K562 (cell line): ENCODE results near the gene UBE2L3. TPM values are rescaled to one million over a fixed set of nuclear protein-coding genes. Genes with fewer than 3 reads are reported as not detected.

Source experiments
- BRCA1 ChIP-seq, 2 experiments: fragments of 450-650 bp in 1 of 2; sonication (generic) in 1 of 2; formaldehyde crosslinking in 1 of 2; IDR thresholded peaks; 2 replicates each; pipeline versions ENCODE4 v1.5.0 to v1.6.1; 2017 to 2020; ENCODE audit warnings: mild to moderate bottlenecking in 1 of 2, missing genetic modification reagents in 1 of 2
- CAMTA2 ChIP-seq: fragments of 250-450 bp; sonication (Bioruptor Pico); conservative IDR thresholded peaks from 2 replicates; pipeline ENCODE4 v1.5.1; 2022
- CC2D1A ChIP-seq: fragments of 450-650 bp; IDR thresholded peaks from 2 replicates; pipeline ENCODE4 v1.6.1; 2017; ENCODE audit warnings: mild to moderate bottlenecking
- CHD2 ChIP-seq: IDR thresholded peaks from 2 replicates; pipeline ENCODE4 v1.6.1; 2011; ENCODE audit warnings: low read depth, low read length
- HNRNPK ChIP-seq: fragments of 200-400 bp; formaldehyde crosslinking; IDR thresholded peaks from one replicate; pipeline ENCODE4 v1.6.1; 2018; ENCODE audit warnings: mild to moderate bottlenecking, low read depth, low read length; ENCODE audit not compliant: poor library complexity, severe bottlenecking
- RBM14 ChIP-seq: fragments of 200-400 bp; formaldehyde crosslinking; IDR thresholded peaks from 2 replicates; pipeline ENCODE4 v1.6.1; 2018; ENCODE audit warnings: low read depth, mild to moderate bottlenecking, low read length, moderate library complexity, borderline replicate concordance; ENCODE audit not compliant: insufficient read depth
- RBM15 ChIP-seq: fragments of 200-400 bp; formaldehyde crosslinking; IDR thresholded peaks from 2 replicates; pipeline ENCODE4 v1.6.1; 2018; ENCODE audit warnings: mild to moderate bottlenecking, low read length, moderate library complexity; ENCODE audit not compliant: insufficient read depth
- SRSF3 ChIP-seq: fragments of 200-400 bp; formaldehyde crosslinking; IDR thresholded peaks from 2 replicates; pipeline ENCODE4 v1.6.1; 2016; ENCODE audit warnings: mild to moderate bottlenecking, low read length, moderate library complexity; ENCODE audit not compliant: insufficient read depth
- ZBTB1 ChIP-seq: sonication (generic); formaldehyde crosslinking; IDR thresholded peaks from 2 replicates; pipeline ENCODE4 v1.8.1; 2023; ENCODE audit warnings: missing genetic modification reagents, low read depth, mild to moderate bottlenecking, borderline replicate concordance
- ZNF224 ChIP-seq: sonication (generic); formaldehyde crosslinking; IDR thresholded peaks from 2 replicates; pipeline ENCODE4 v1.8.0; 2022; ENCODE audit warnings: mild to moderate bottlenecking, missing genetic modification reagents
- ZNF324 ChIP-seq: fragments of 250-450 bp; sonication (Bioruptor Pico); IDR thresholded peaks from 2 replicates; pipeline ENCODE4 v1.4.0; 2020; ENCODE audit warnings: mild to moderate bottlenecking
- ZNF507 ChIP-seq: conservative IDR thresholded peaks from 2 replicates; pipeline ENCODE4 v1.6.1; 2017; ENCODE audit warnings: missing genetic modification characterization, missing compliant biosample characterization
- polyA plus RNA-seq, 8 experiments: library from polyadenylated mRNA; depleted of rRNA in 4 of 8; stranded (reverse) in 5 of 8; unstranded in 3 of 8; fragments of >200 nt; fragmentation: Nextera tagmentation in 2 of 8; fragmentation: Illumina TruSeq in 1 of 8; extraction: Ambion mirVana in 2 of 8; extraction: Trizol in 1 of 8; gene quantifications; 2 replicates each; pipeline versions ENCODE4 v1.2.1 to v1.2.3, GENCODE V29; 2011 to 2014; ENCODE audit warnings: inconsistent platforms in 1 of 8, missing spikeins in 1 of 8
- total RNA-seq, 7 experiments: library from RNA; depleted of rRNA in 6 of 7; stranded (reverse); fragments of >200 nt in 6 of 7; fragmentation: Illumina TruSeq in 2 of 7; extraction: Trizol in 2 of 7; gene quantifications; 2 replicates each; pipeline versions ENCODE4 v1.2.1 to v1.2.3, GENCODE V29; 2011 to 2021; ENCODE audit warnings: low replicate concordance in 1 of 7
- TF ChIP-seq, protein P1 (sequence below): sonication (generic); formaldehyde crosslinking; IDR thresholded peaks from 2 replicates; pipeline ENCODE4 v1.8.0; 2023; ENCODE audit warnings: mild to moderate bottlenecking, missing genetic modification reagents
- TF ChIP-seq, protein P2 (sequence below): sonication (generic); formaldehyde crosslinking; IDR thresholded peaks from 2 replicates; pipeline ENCODE4 v1.8.0; 2022; ENCODE audit warnings: missing genetic modification reagents, mild to moderate bottlenecking, moderate library complexity, borderline replicate concordance
- TF ChIP-seq, protein P3 (sequence below): IDR thresholded peaks from 3 replicates; pipeline ENCODE4 v1.6.1; 2011; ENCODE audit warnings: borderline replicate concordance, mild to moderate bottlenecking; ENCODE audit not compliant: insufficient read length, insufficient read depth
- TF ChIP-seq, protein P4 (sequence below): fragments of 250-450 bp; sonication (Bioruptor Pico); IDR thresholded peaks from 2 replicates; pipeline ENCODE4 v1.8.0; 2022; ENCODE audit warnings: inconsistent platforms, mild to moderate bottlenecking, moderate library complexity, borderline replicate concordance
- TF ChIP-seq, protein P5 (sequence below): fragments of 250-450 bp; sonication (Bioruptor Pico); IDR thresholded peaks from 2 replicates; pipeline ENCODE4 v1.5.0; 2022; ENCODE audit warnings: mild to moderate bottlenecking

UBE2L3 gene
- total and polyA plus RNA-seq, 9 of the 15 experiments (the other 6 are each of a cell fraction or from before 2014, with no cell fraction given), result 215 to 625 (median 285) TPM

DNA sequence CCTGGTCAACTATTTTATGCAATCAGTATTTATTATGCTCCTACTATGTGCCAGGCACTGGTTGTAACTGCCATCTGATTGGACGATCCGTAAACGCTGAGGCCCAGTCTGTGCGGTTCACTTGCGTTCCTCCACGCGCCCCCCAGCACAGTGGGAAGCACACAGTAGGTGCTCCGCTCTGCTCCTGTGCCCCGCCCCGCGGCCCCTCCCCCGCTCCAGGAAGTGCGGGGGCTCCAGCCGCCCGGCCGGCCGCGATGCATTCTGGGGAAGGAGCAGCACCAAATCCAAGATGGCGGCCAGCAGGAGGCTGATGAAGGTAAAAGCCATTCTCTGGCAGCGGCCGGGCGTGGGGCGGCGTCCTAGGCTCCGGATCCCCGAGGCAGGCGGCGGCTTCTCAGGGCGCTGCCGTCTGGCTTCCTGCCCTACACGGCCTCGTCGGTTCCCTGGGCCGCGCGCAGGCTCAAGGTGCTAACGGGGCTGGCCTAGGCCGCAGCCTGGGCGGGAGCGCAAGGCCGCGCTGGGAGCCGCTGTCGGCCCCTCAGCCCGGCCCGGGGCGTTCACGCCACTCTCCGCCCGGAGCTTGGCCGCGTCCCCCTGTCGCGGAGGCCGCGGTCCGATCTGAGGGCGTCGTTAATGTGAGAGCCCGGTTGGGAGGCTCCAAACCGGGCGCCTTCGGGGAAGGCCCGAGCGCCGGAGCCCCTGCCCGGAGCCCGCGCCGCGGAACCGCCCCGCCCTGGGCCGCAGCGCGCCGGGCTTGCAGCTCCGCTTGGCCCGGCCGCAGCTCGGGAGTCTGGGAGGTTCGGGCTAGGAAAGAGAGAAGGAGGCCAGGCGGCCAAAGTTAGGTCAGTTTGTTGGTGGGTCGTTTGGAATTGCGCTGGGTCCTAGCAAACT, at the start of gene UBE2L3 (continued):
- no peak for TF ChIP-seq ZBTB1 (CRISPR knock-in tag)
- peak; percentile 67 for TF ChIP-seq ZNF324 (CRISPR knock-in tag)
- TF ChIP-seq, protein P1, sequence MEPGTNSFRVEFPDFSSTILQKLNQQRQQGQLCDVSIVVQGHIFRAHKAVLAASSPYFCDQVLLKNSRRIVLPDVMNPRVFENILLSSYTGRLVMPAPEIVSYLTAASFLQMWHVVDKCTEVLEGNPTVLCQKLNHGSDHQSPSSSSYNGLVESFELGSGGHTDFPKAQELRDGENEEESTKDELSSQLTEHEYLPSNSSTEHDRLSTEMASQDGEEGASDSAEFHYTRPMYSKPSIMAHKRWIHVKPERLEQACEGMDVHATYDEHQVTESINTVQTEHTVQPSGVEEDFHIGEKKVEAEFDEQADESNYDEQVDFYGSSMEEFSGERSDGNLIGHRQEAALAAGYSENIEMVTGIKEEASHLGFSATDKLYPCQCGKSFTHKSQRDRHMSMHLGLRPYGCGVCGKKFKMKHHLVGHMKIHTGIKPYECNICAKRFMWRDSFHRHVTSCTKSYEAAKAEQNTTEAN (CRISPR knock-in tag), result peak; percentile 85; the same call in 1 of the 2 replicates
- peak; percentile 80 for TF ChIP-seq CHD2
- peak; percentile 62; the same call in 1 of the 2 replicates for TF ChIP-seq RBM15
- no peak; the same call in none of the 2 replicates for TF ChIP-seq ZNF224
- TF ChIP-seq ZNF507 (tag), result no peak
- TF ChIP-seq CAMTA2 (CRISPR knock-in tag), result no peak
- TF ChIP-seq RBM14, result peak; percentile 98
- TF ChIP-seq, protein P2, sequence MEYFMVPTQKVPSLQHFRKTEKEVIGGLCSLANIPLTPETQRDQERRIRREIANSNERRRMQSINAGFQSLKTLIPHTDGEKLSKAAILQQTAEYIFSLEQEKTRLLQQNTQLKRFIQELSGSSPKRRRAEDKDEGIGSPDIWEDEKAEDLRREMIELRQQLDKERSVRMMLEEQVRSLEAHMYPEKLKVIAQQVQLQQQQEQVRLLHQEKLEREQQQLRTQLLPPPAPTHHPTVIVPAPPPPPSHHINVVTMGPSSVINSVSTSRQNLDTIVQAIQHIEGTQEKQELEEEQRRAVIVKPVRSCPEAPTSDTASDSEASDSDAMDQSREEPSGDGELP (CRISPR knock-in tag), result no peak
- TF ChIP-seq, protein P3, sequence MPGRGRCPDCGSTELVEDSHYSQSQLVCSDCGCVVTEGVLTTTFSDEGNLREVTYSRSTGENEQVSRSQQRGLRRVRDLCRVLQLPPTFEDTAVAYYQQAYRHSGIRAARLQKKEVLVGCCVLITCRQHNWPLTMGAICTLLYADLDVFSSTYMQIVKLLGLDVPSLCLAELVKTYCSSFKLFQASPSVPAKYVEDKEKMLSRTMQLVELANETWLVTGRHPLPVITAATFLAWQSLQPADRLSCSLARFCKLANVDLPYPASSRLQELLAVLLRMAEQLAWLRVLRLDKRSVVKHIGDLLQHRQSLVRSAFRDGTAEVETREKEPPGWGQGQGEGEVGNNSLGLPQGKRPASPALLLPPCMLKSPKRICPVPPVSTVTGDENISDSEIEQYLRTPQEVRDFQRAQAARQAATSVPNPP, result no peak
- TF ChIP-seq BRCA1 (IDR thresholded peaks at IDR 0.05), result no peak
- no peak for TF ChIP-seq BRCA1 (CRISPR knock-in tag; IDR thresholded peaks at IDR 0.05)
- TF ChIP-seq, protein P4, sequence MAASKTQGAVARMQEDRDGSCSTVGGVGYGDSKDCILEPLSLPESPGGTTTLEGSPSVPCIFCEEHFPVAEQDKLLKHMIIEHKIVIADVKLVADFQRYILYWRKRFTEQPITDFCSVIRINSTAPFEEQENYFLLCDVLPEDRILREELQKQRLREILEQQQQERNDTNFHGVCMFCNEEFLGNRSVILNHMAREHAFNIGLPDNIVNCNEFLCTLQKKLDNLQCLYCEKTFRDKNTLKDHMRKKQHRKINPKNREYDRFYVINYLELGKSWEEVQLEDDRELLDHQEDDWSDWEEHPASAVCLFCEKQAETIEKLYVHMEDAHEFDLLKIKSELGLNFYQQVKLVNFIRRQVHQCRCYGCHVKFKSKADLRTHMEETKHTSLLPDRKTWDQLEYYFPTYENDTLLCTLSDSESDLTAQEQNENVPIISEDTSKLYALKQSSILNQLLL (CRISPR knock-in tag), result no peak
- TF ChIP-seq, protein P5, sequence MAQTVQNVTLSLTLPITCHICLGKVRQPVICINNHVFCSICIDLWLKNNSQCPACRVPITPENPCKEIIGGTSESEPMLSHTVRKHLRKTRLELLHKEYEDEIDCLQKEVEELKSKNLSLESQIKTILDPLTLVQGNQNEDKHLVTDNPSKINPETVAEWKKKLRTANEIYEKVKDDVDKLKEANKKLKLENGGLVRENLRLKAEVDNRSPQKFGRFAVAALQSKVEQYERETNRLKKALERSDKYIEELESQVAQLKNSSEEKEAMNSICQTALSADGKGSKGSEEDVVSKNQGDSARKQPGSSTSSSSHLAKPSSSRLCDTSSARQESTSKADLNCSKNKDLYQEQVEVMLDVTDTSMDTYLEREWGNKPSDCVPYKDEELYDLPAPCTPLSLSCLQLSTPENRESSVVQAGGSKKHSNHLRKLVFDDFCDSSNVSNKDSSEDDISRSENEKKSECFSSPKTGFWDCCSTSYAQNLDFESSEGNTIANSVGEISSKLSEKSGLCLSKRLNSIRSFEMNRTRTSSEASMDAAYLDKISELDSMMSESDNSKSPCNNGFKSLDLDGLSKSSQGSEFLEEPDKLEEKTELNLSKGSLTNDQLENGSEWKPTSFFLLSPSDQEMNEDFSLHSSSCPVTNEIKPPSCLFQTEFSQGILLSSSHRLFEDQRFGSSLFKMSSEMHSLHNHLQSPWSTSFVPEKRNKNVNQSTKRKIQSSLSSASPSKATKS, result no peak
- peak; percentile 94 for TF ChIP-seq SRSF3
- no peak for TF ChIP-seq CC2D1A
- no peak for TF ChIP-seq HNRNPK
